Esophagus muscularis mucosa (tissue), 4 donors: Measurements from ENCODE around the gene ZMYND11. TPM values are rescaled to one million over a fixed set of nuclear protein-coding genes. Genes with fewer than 3 reads are reported as not detected.

Experiments
- DNase-seq: peaks from one replicate; pipeline ENCODE4 v3.0.0-alpha.2; 2017; ENCODE audit errors: extremely low spot score
- H3K27ac ChIP-seq, 4 donors: fragments of 200-600 bp; sonication (generic); replicated peaks in 1 of 4; 1 replicate in 3 of 4; 2 replicates in 1 of 4; pipeline ENCODE4 v1.5.1; 2016 to 2019; ENCODE audit warnings: mild to moderate bottlenecking in 1 of 4
- H3K27me3 ChIP-seq, 4 donors: fragments of 200-600 bp; sonication (generic); one replicate each; pipeline versions ENCODE4 v1.5.1 to v1.6.0; 2016 to 2019
- H3K36me3 ChIP-seq, 4 donors: fragments of 200-600 bp; sonication (generic); one replicate each; pipeline ENCODE4 v1.5.1; 2016 to 2019
- H3K4me1 ChIP-seq, 4 donors: fragments of 200-600 bp; sonication (generic); one replicate each; pipeline ENCODE4 v1.5.1; 2016 to 2019
- H3K4me3 ChIP-seq, 4 donors: fragments of 200-600 bp; sonication (generic); 1 replicate in 2 of 4; 2 replicates in 2 of 4; pipeline ENCODE4 v1.5.1; 2016 to 2019; ENCODE audit warnings: mild to moderate bottlenecking in 4 of 4, moderate library complexity in 1 of 4
- H3K9me3 ChIP-seq, 4 donors: fragments of 200-600 bp; sonication (generic); 1 replicate in 3 of 4; 2 replicates in 1 of 4; pipeline ENCODE4 v1.5.1; 2016 to 2019
- CTCF ChIP-seq, 3 experiments: fragments of 200-600 bp in 2 of 3; fragments of 450-650 bp in 1 of 3; sonication (generic) in 2 of 3; IDR thresholded peaks; one replicate each; pipeline ENCODE4 v1.5.1; 2017 to 2019; ENCODE audit warnings: antibody characterized with exemption in 3 of 3, mild to moderate bottlenecking in 2 of 3, moderate library complexity in 1 of 3
- EP300 ChIP-seq: sonication (generic); formaldehyde crosslinking; IDR thresholded peaks from one replicate; pipeline ENCODE4 v1.6.1; 2017; ENCODE audit warnings: antibody characterized with exemption
- POLR2A ChIP-seq: fragments of 450-650 bp; IDR thresholded peaks from one replicate; pipeline ENCODE4 v1.6.1; 2017; ENCODE audit warnings: antibody characterized with exemption, moderate library complexity, mild to moderate bottlenecking, low read depth
- POLR2AphosphoS5 ChIP-seq, 2 donors: sonication (generic); formaldehyde crosslinking; IDR thresholded peaks; one replicate each; pipeline ENCODE4 v1.6.1; 2017; ENCODE audit warnings: antibody characterized with exemption in 2 of 2
- WGBS: methylation state at CpG from one replicate; pipeline ENCODE4 v1.1.5; 2018; 5-methylcytosine and 5-hydroxymethylcytosine counted together
- intact Hi-C: fragments of 100-400 bp; cut with DNase I; formaldehyde crosslinking; loops from one replicate; pipeline ENCODE4 v1.15.1; 2023
- total RNA-seq, 4 donors: library from RNA; depleted of rRNA; stranded (reverse); fragments of >200 nt; gene quantifications; one replicate each; pipeline versions ENCODE4 v1.1.0 to v1.2.1, GENCODE V29; 2016

The ZMYND11 gene
- total RNA-seq: 100 to 1,000 TPM; 132 to 145 (median 139) TPM

DNA sequence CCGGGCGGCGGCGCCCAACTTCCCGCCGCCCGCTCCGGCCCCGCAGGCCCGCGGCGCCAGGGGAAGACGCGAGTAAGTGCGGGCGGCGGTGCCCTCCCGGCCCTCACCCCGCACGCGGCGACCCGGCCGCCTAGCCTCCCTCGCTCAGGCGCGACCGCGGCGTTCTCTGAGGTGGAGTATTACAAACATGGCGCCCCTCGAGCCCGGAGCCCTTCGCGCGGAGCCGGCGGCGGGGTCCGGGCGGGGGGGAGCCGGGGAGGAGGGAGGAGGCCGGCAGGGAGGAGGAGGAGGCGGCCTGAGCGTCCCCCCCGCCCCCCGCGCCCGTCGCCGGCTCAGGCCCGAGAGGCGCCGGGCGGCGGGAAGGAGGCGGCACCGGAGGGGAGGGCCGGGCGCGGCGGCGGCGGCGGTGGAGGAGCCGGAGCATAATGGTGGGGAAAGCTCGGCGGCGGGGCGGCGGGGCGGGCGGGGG, at the start of gene ZMYND11:
ZMYND11 (plus strand) TSS at position 324 of the 469 bp plus-strand sequence. CDS start 44,558 bp downstream, outside the sequence.
- Histone ChIP-seq H3K36me3 (no peaks in the 10 kb centered on the region), H3K27me3 (no peaks in the 10 kb centered on the region), H3K4me1 (peaks cover 29 to 63% (median 59%) of the 10 kb centered on the region in 4 donors), H3K9me3 (no peaks in the 10 kb centered on the region), H3K4me3 (peak within 1 kb of the TSS; percentile 66 to 91 (median 88)), H3K27ac (peak within 1 kb of the TSS; percentile 98 to 100 (median 99))
- intact Hi-C loops: no loop called here
- DNase-seq: peak; percentile 93
- TF ChIP-seq POLR2A: no peak
- TF ChIP-seq POLR2AphosphoS5 (IDR thresholded peaks at IDR 0.05): peak in 1 of 2 donors; percentile 14
- 1% methylated on average over 14 of the region's 73 CpGs for WGBS

- 87% methylated on average over 10 of the region's 10 CpGs for WGBS
- Histone ChIP-seq H3K4me3 (no peak overlapping the region), H3K36me3 (no peaks in the 10 kb centered on the region), H3K9me3 (no peaks in the 10 kb centered on the region), H3K4me1 (no peaks in the 10 kb centered on the region), H3K27me3 (peaks cover 0 to 26% (median 0%) of the 10 kb centered on the region in 4 donors), H3K27ac (no peak overlapping the region)
- TF ChIP-seq EP300 (no peak), POLR2AphosphoS5 (IDR thresholded peaks at IDR 0.05) (no peak), POLR2A (no peak), CTCF (IDR thresholded peaks at IDR 0.05) (no peak)
- intact Hi-C loops: no loop called here
- DNase-seq: no peak
Observed at GRCh38 chr10:86031-86430, 49.2 kb upstream of the ZMYND11 start.

- intact Hi-C loops: no loop called here
- TF ChIP-seq CTCF (IDR thresholded peaks at IDR 0.05): no peak
- TF ChIP-seq EP300: no peak
- no peak for TF ChIP-seq POLR2AphosphoS5 (IDR thresholded peaks at IDR 0.05)
- no peak for TF ChIP-seq POLR2A
- no peaks in the 10 kb centered on the region for H3K4me1 ChIP-seq
- H3K9me3 ChIP-seq: no peaks in the 10 kb centered on the region
- no peaks in the 10 kb centered on the region for H3K36me3 ChIP-seq
- no peak overlapping the region for H3K27ac ChIP-seq
- no peak for DNase-seq
- peaks cover 0 to 17% (median 0%) of the 10 kb centered on the region in 4 donors for H3K27me3 ChIP-seq
- WGBS: 76% methylated on average over 19 of the region's 19 CpGs
- H3K4me3 ChIP-seq: no peak overlapping the region
Observed at GRCh38 chr10:87177-88080, 47.8 kb upstream of the ZMYND11 start.

DNA sequence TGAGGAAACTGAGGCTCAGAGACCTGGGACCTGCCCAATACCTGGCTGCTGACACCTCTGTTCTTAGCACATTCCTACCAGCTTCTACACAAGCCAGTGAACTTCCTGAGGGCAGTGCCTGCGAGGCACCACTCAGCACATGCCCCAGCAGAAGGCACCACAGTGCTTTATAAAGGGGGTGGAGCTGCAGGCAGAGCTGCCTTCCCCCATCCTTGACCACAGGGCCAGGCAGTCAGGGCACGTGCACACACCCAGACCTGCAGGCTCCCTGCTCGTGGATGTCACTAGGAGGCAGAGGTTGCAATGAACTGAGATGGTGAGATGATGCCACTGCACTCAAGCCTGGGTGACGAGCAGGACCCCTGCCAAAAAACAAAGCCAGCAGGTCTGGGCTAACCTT, 47.0 kb upstream of the ZMYND11 start:
- TF ChIP-seq CTCF (IDR thresholded peaks at IDR 0.05): no peak
- TF ChIP-seq EP300: no peak
- TF ChIP-seq POLR2A: no peak
- TF ChIP-seq POLR2AphosphoS5 (IDR thresholded peaks at IDR 0.05): no peak
- Histone ChIP-seq H3K4me3 (no peak overlapping the region), H3K9me3 (no peaks in the 10 kb centered on the region), H3K27ac (no peak overlapping the region), H3K27me3 (peaks cover 0 to 12% (median 0%) of the 10 kb centered on the region in 4 donors), H3K36me3 (no peaks in the 10 kb centered on the region), H3K4me1 (no peaks in the 10 kb centered on the region)
- WGBS: 67% methylated on average over 4 of the region's 4 CpGs
- no peak for DNase-seq
- intact Hi-C loops: no loop called here

GRCh38 chr10:89248-89647, 46.0 kb upstream of the ZMYND11 start:
- no peaks in the 10 kb centered on the region for H3K4me1 ChIP-seq
- H3K36me3 ChIP-seq: no peaks in the 10 kb centered on the region
- intact Hi-C loops: no loop called here
- H3K27me3 ChIP-seq: peaks cover 0 to 11% (median 0%) of the 10 kb centered on the region in 4 donors
- no peak overlapping the region for H3K4me3 ChIP-seq
- no peaks in the 10 kb centered on the region for H3K9me3 ChIP-seq
- no peak overlapping the region for H3K27ac ChIP-seq
- no peak for TF ChIP-seq POLR2AphosphoS5 (IDR thresholded peaks at IDR 0.05)
- TF ChIP-seq CTCF (IDR thresholded peaks at IDR 0.05): no peak
- no peak for TF ChIP-seq POLR2A
- TF ChIP-seq EP300: no peak
- WGBS: 51% methylated on average over 2 of the region's 2 CpGs
- DNase-seq: no peak
